GM12875 (cell line): ENCODE results near the gene ECM1.
A peak's percentile ranks its signal among the peaks of the same experiment; 100 is the strongest.

Source experiments
- H3K4me3 ChIP-seq: one replicate; pipeline ENCODE4 v1.5.1; 2011; ENCODE audit warnings: low read depth, low read length, control low read depth
- TF ChIP-seq, protein P1 (sequence below): IDR thresholded peaks from 2 replicates; pipeline ENCODE4 v1.5.1; 2011; ENCODE audit warnings: low read depth, mild to moderate bottlenecking, control low read depth, inconsistent platforms, low read length, moderate library complexity, borderline replicate concordance; ENCODE audit not compliant: insufficient read depth

The ECM1 gene

GRCh38 chr1:150507912-150508864, at the start of gene ECM1:
TSS of gene ECM1 (plus strand) at chr1:150508109. CDS start at chr1:150508210, 101 bp downstream.
- no peak within 1 kb of the TSS for H3K4me3 ChIP-seq
- TF ChIP-seq, protein P1, sequence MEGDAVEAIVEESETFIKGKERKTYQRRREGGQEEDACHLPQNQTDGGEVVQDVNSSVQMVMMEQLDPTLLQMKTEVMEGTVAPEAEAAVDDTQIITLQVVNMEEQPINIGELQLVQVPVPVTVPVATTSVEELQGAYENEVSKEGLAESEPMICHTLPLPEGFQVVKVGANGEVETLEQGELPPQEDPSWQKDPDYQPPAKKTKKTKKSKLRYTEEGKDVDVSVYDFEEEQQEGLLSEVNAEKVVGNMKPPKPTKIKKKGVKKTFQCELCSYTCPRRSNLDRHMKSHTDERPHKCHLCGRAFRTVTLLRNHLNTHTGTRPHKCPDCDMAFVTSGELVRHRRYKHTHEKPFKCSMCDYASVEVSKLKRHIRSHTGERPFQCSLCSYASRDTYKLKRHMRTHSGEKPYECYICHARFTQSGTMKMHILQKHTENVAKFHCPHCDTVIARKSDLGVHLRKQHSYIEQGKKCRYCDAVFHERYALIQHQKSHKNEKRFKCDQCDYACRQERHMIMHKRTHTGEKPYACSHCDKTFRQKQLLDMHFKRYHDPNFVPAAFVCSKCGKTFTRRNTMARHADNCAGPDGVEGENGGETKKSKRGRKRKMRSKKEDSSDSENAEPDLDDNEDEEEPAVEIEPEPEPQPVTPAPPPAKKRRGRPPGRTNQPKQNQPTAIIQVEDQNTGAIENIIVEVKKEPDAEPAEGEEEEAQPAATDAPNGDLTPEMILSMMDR, result no peak

- H3K4me3 ChIP-seq, result no peak overlapping the region
- TF ChIP-seq, protein P1, result peak; percentile 74
Observed at GRCh38 chr1:150464422-150464826, 43.5 kb upstream of the ECM1 start.

GRCh38 chr1:150466964-150467363, 40.9 kb upstream of the ECM1 start:
- TF ChIP-seq, protein P1, result no peak
- H3K4me3 ChIP-seq, result no peak overlapping the region

DNA sequence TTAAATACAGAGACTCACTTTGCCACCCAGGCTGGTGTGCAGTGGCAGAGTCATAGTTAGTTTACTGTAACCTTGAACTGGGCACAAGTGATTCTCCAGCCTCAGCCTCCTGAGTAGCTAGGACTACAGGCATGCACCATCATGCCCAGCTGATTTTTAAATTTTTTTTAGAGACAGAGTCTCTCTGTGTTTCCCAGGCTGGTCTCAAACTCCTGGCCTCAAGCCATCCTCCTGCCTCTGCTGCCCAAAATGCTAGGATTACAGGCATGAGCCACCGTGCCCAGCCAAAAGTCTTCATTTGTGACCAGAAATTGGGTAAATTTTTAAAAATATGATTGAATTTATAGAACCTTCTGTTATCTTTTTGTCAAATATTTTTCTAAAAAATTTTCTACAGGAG, 38.6 kb upstream of the ECM1 start:
- TF ChIP-seq, protein P1, result no peak
- H3K4me3 ChIP-seq, result no peak overlapping the region

GRCh38 chr1:150472601-150473200, 35.2 kb upstream of the ECM1 start:
- TF ChIP-seq, protein P1, result no peak
- no peak overlapping the region for H3K4me3 ChIP-seq

- TF ChIP-seq, protein P1, result no peak
- H3K4me3 ChIP-seq, result no peak overlapping the region
Observed at GRCh38 chr1:150473659-150474058, 34.2 kb upstream of the ECM1 start.
